Measurements from ENCODE around the gene GABRG3.

DNA sequence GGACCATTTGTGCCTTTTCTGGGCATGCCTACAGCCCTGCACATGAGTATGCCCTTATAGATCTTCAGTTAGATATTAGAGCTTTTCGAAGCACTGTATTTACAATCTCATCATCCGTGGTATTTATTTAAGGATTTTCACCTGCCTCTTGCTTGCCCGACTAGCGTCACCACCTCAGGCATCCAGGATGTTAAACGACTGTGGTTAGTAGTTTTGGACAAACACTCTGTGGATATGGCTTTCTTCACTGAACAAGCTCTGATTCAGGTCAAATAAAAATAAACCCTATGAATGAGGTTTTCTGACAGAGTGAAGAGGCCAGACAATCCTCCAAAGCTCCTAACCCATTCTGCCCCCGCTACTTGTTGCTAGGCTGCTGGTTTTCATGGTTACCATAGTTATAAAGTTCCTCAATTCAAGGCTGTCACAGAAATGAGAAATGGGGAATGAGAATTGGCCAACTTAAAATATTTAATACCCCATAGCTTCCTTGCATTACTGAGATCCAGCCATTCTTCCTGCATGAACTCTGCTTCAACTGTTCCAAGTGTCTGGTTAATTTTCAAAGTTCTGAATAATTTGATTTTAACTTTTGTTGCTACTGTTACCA is 440.1 kb downstream of the GABRG3 start:
- TF ChIP-seq REST (IDR thresholded peaks at IDR 0.05; ENCODE audit: insufficient read depth in 1 of 2, low read depth in 2 of 2, low read length in 2 of 2), result no peak
- TF ChIP-seq FOXP2 (optimal IDR thresholded peaks at IDR 0.05; ENCODE audit: borderline replicate concordance, extremely low read depth, extremely low read length, insufficient read depth), result no peak
- no peak for TF ChIP-seq POLR2AphosphoS5 (IDR thresholded peaks at IDR 0.05; ENCODE audit: low read depth, low read length)
- TF ChIP-seq TAF1 (IDR thresholded peaks at IDR 0.05; ENCODE audit: borderline replicate concordance, insufficient read depth, low read length), result no peak

Measured in PFSK-1 (cell line).